ENCODE measurements around the gene GPAT2. TPM values are rescaled to one million over a fixed set of nuclear protein-coding genes. Genes with fewer than 3 reads are reported as not detected.
A peak's percentile ranks its signal among the peaks of the same experiment; 100 is the strongest.
"Not testable (repeated sequence)": the region's sequence is repeated elsewhere in the genome, so short reads cannot be mapped to it uniquely, and the experiment has no call there.

The GPAT2 gene
- total and polyA plus RNA-seq, 11 donors, result 1.7 to 20.2 (median 5.5) TPM

DNA sequence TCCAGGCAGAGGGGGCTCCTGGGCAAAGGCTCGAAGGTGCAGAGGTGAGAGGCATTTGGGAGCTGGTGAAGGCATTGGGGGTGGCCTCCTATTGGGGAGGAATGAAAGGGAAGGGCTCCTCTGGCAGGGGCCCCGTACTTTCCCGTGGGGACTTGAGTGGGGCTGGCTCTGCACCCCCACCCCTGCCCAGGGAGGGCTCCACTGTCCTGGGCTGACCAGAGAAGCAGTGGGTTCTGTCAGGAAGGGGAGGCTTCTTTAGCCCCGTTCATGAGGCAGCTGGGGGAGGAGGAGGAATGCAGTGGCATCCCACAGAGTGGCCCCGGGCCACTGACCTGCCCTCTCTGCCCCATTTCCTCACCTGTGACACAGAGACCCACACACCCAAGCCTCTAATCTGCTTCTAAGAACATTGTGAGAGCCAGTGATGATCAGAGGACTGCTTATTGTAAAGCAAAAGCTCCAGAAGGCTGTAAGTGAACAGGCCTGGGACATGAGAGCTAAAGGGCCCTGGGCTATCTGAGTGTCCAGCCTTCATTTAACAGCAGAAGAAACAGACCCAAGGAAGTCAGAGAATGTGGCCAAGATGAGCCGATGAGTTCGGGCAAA lies 38.6 kb upstream of the GPAT2 start:
- no peak for ATAC-seq
- H3K9me3 ChIP-seq, result peaks cover 0 to 22% (median 2%) of the 10 kb centered on the region in 12 donors
- H3K4me3 ChIP-seq, result no peak overlapping the region
- no peak for DNase-seq
- intact Hi-C loops (cut with DNase I), result loop anchor here in 7 of 10 donors (2.0 to 5.0 kb wide), 3 partner anchors 39 to 44 kb away; partner anchors contain the start of gene ADRA2B (in 6 of the 7)
- no peak overlapping the region for H3K27ac ChIP-seq
- H3K4me1 ChIP-seq, result peaks cover 0 to 12% (median 0%) of the 10 kb centered on the region in 12 donors
- TF ChIP-seq, protein P1, sequence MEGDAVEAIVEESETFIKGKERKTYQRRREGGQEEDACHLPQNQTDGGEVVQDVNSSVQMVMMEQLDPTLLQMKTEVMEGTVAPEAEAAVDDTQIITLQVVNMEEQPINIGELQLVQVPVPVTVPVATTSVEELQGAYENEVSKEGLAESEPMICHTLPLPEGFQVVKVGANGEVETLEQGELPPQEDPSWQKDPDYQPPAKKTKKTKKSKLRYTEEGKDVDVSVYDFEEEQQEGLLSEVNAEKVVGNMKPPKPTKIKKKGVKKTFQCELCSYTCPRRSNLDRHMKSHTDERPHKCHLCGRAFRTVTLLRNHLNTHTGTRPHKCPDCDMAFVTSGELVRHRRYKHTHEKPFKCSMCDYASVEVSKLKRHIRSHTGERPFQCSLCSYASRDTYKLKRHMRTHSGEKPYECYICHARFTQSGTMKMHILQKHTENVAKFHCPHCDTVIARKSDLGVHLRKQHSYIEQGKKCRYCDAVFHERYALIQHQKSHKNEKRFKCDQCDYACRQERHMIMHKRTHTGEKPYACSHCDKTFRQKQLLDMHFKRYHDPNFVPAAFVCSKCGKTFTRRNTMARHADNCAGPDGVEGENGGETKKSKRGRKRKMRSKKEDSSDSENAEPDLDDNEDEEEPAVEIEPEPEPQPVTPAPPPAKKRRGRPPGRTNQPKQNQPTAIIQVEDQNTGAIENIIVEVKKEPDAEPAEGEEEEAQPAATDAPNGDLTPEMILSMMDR (IDR thresholded peaks at IDR 0.05), result no peak
- no peak for TF ChIP-seq POLR2A (IDR thresholded peaks at IDR 0.05)
- no peaks in the 10 kb centered on the region for H3K27me3 ChIP-seq
- no peaks in the 10 kb centered on the region for H3K36me3 ChIP-seq
- 76 to 90% (median 86%) methylated on average over 7 of the region's 7 CpGs for WGBS, 4 donors

DNA sequence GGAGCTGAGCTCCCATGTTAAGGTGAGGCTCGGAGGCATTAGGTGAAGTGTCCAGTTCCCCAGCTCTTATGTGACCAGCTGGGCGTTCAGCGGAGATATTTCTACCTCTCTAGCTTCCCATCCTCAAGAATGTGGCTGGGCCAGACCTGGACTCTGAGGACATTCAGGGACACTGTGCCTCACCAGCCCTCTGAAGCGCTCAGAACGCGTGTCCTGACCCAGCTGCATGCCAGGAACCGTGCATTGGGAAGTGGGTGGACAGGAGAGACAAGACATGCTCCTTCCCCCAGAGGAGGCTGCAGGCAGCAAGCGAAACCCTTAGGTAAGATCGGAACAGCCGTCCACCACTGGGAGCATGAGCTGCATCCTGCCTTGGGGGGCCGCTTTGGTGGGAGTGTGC lies 38.0 kb upstream of the GPAT2 start:
- no peak for TF ChIP-seq POLR2A (IDR thresholded peaks at IDR 0.05)
- TF ChIP-seq, protein P1 (IDR thresholded peaks at IDR 0.05), result no peak
- no peak for ATAC-seq
- H3K27me3 ChIP-seq, result no peaks in the 10 kb centered on the region
- intact Hi-C loops (cut with DNase I), result loop anchor here in 7 of 10 donors (2.0 to 5.0 kb wide), 3 partner anchors 40 to 45 kb away; partner anchors contain the start of gene ADRA2B (in 6 of the 7)
- 80 to 87% (median 82%) methylated on average over 10 to 11 of the region's 11 CpGs for WGBS, 4 donors
- no peak overlapping the region for H3K4me3 ChIP-seq
- peaks cover 0 to 22% (median 2%) of the 10 kb centered on the region in 12 donors for H3K9me3 ChIP-seq
- H3K27ac ChIP-seq, result no peak overlapping the region
- H3K4me1 ChIP-seq, result peaks cover 0 to 12% (median 0%) of the 10 kb centered on the region in 12 donors
- no peak for DNase-seq
- no peaks in the 10 kb centered on the region for H3K36me3 ChIP-seq

DNA sequence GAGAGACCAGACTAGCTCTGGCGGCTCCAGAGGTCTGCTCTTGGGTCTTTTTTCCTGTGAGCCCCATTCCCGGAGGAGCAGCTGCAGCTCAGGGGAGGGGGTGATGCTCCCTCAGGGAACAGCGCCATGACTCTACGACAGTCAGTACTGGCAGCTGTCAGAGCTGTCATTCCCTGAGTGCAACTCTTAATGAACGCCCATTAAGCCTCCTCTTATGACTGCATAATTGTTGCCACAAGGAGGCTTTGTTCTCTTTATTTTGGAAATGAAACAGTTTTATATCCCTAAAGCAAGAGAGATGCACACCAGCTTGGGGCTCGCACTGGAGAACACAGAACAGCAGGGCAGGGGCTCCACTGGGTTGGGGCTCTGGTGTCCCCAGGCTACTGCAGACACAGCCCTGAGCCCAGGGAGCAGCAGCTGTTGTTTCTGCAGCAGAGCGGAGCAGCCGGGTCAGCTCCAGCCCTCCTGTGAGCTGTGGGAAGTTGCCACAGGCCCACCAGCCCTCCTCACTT lies 37.3 kb upstream of the GPAT2 start:
- DNase-seq, H3K27me3 ChIP-seq, H3K4me3 ChIP-seq, H3K36me3 ChIP-seq: not testable (repeated sequence)
- peak; percentile 44 to 56 (median 49) for ATAC-seq
- peak overlapping the region in 2 of 12 donors; percentile 14 to 27 for H3K27ac ChIP-seq
- WGBS, 4 donors, result 52 to 71% (median 64%) methylated on average over 6 to 8 of the region's 8 CpGs
- peaks cover 0 to 12% (median 0%) of the 10 kb centered on the region in 12 donors for H3K4me1 ChIP-seq
- peaks cover 0 to 19% (median 2%) of the 10 kb centered on the region in 12 donors for H3K9me3 ChIP-seq
- intact Hi-C loops (cut with DNase I), result loop anchor here in 7 of 10 donors (2.0 to 5.0 kb wide), 3 partner anchors 40 to 45 kb away; partner anchors contain the start of gene ADRA2B (in 6 of the 7)
- TF ChIP-seq, protein P1 (IDR thresholded peaks at IDR 0.05), result peak in 3 of 12 donors; percentile 6 to 9 (median 8)

DNA sequence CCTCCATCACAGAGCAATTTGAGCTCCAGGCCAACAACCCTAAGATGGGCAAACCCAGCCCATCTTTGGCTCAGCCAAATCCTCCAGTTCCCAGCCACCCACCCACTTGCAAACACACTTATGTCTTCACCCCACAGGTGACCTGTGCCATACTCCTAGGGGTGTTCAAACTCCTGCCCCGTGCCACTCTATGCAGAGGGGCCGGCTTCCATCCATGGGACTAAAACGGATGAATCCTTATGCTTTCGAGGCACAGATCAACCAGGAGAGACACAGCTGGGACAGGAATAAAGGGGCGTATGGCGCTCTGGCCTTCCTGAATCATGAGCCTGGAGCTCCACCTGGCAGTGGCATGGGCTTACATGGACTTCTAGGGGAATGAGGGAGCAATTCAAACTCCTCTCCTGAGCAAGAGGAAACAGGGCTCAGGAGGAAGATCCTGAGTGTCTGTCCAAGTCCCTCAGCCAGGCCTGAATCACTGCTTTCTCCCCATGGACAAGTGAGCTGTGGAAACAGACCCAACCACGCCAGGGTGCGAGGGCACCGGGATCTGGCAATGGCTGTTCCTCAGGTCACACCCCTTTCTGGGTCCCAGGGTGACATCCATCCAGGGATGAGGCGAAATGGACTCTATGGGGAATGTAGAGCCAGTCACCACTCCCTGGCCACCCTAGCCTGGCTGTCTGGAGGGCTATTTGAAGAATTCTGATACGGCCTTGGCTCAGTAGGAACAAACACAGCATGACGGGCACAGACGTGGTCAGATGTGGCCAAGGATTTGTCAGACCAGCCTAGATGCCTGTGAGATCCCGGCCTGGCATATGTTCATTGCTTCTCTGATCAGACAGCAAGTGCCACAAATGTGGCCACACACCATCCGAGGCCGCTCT lies 36.6 kb upstream of the GPAT2 start:
- ATAC-seq, result peak; percentile 43 to 67 (median 58)
- H3K27me3 ChIP-seq, H3K4me3 ChIP-seq, DNase-seq, H3K36me3 ChIP-seq: not testable (repeated sequence)
- intact Hi-C loops (cut with DNase I), result loop anchor here in 6 of 10 donors (5.0 kb wide), 2 partner anchors 41 to 46 kb away; partner anchors contain the start of gene ADRA2B (in 5 of the 6)
- H3K9me3 ChIP-seq, result peaks cover 0 to 13% (median 0%) of the 10 kb centered on the region in 12 donors
- 85 to 96% (median 89%) methylated on average over 9 to 16 of the region's 16 CpGs for WGBS, 4 donors
- H3K4me1 ChIP-seq, result peaks cover 0 to 12% (median 0%) of the 10 kb centered on the region in 12 donors
- peak overlapping the region in 2 of 12 donors; percentile 14 to 27 for H3K27ac ChIP-seq

DNA sequence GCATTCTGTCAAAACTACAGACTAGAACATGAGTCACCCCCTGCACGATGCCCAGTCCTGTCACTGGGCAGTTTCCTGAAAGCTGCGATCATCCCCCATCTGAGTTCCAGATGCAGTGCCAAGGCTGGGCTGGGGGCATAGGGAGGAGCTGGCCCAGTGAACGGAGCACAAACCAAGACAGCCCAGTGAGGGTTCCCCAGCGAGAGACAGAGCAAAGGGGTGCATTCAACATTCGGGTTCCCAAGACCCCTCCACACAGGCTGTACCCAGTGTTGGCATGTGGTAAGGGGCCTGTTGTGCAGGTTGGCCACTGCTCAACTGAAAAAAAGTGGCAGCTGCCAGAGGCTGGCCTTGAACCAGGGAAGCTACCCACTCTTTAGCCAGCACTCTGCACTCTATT lies 35.6 kb upstream of the GPAT2 start:
- H3K36me3 ChIP-seq, H3K4me3 ChIP-seq, H3K9me3 ChIP-seq, DNase-seq, ATAC-seq, H3K27me3 ChIP-seq, H3K27ac ChIP-seq: not testable (repeated sequence)
- H3K4me1 ChIP-seq, result peaks cover 0 to 12% (median 0%) of the 10 kb centered on the region in 12 donors
- intact Hi-C loops (cut with DNase I), result loop anchor here in 6 of 10 donors (5.0 kb wide), 2 partner anchors 42 to 47 kb away; partner anchors contain the start of gene ADRA2B (in 5 of the 6)
- 88 to 97% (median 92%) methylated on average over 5 of the region's 5 CpGs for WGBS, 4 donors

DNA sequence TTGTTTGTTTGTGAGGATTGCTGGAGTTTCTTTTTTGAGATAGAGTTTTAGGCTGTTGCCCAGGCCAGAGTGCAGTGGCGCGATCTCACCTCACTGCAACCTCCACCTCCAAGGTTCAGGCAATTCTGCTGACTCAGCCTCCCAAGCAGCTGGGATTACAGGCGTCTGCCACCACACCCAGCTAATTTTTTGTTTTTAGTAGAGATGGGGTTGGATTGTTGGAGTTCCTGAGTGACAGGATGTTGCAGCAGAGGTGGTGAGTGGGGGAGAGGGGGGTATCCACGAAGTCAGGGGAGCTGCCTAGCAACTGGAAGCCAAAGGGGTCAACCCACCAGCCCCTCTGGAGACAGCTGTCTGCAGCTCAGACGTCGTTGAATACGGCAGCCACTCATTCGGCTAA lies 35.2 kb upstream of the GPAT2 start:
- H3K27ac ChIP-seq, H3K4me3 ChIP-seq, DNase-seq, H3K36me3 ChIP-seq, H3K27me3 ChIP-seq, ATAC-seq, H3K9me3 ChIP-seq: not testable (repeated sequence)
- peaks cover 0 to 12% (median 0%) of the 10 kb centered on the region in 12 donors for H3K4me1 ChIP-seq
- 51 to 63% (median 57%) methylated on average over 5 to 6 of the region's 8 CpGs for WGBS, 4 donors
- intact Hi-C loops (cut with DNase I), result loop anchor here in 6 of 10 donors (5.0 kb wide), 2 partner anchors 42 to 47 kb away; partner anchors contain the start of gene ADRA2B (in 5 of the 6)

All from heart left ventricle (tissue), 16 donors.